Neural progenitor cell (in vitro differentiated cells): Measurements from ENCODE around the gene MIF. TPM values are rescaled to one million over a fixed set of nuclear protein-coding genes. Genes with fewer than 3 reads are reported as not detected.
"Not testable (repeated sequence)": the region's sequence is repeated elsewhere in the genome, so short reads cannot be mapped to it uniquely, and the experiment has no call there.

Experiments used
- DNase-seq: peaks from one replicate; pipeline ENCODE4 v3.0.0-alpha.2; 2016; ENCODE audit warnings: low spot score
- H2AFZ ChIP-seq: fragments of 200-600 bp; sonication (generic); replicated peaks from 2 replicates; pipeline ENCODE4 v1.6.1; 2016; ENCODE audit warnings: antibody characterized with exemption
- H3F3A ChIP-seq: fragments of 200-600 bp; sonication (generic); 2 replicates; pipeline ENCODE4 v1.6.1; 2016; ENCODE audit warnings: antibody characterized with exemption, low read depth
- H3K27ac ChIP-seq: fragments of 200-600 bp; sonication (generic); 2 replicates; pipeline ENCODE4 v1.5.1; 2016; ENCODE audit warnings: mild to moderate bottlenecking
- H3K27me3 ChIP-seq: fragments of 200-600 bp; sonication (generic); 2 replicates; pipeline ENCODE4 v1.6.1; 2016; ENCODE audit warnings: mild to moderate bottlenecking, moderate library complexity
- H3K36me3 ChIP-seq: fragments of 200-600 bp; sonication (generic); 2 replicates; pipeline ENCODE4 v1.5.1; 2016
- H3K4me1 ChIP-seq: fragments of 200-600 bp; sonication (generic); 2 replicates; pipeline ENCODE4 v1.6.1; 2016; ENCODE audit warnings: mixed run types
- H3K4me2 ChIP-seq: fragments of 200-600 bp; sonication (generic); 2 replicates; pipeline ENCODE4 v1.6.1; 2016
- H3K4me3 ChIP-seq: fragments of 200-600 bp; sonication (generic); 2 replicates; pipeline ENCODE4 v1.5.1; 2016
- H3K79me2 ChIP-seq: fragments of 200-600 bp; sonication (generic); 2 replicates; pipeline ENCODE4 v1.6.1; 2016; ENCODE audit warnings: low read depth
- H3K9ac ChIP-seq: fragments of 200-600 bp; sonication (generic); 2 replicates; pipeline ENCODE4 v1.6.1; 2016
- H3K9me3 ChIP-seq: fragments of 200-600 bp; sonication (generic); 2 replicates; pipeline ENCODE4 v1.5.1; 2016; ENCODE audit warnings: low read depth
- H4K20me1 ChIP-seq: fragments of 200-600 bp; sonication (generic); 2 replicates; pipeline ENCODE4 v1.6.1; 2016; ENCODE audit warnings: low read depth
- H3K27ac Mint-ChIP-seq: 3 replicates; pipeline ENCODE4 v1.8.0; 2021; ENCODE audit warnings: mixed read lengths
- H3K27me3 Mint-ChIP-seq: 2 replicates; pipeline ENCODE4 v1.8.0; 2022; ENCODE audit warnings: low read depth, mild to moderate bottlenecking, inconsistent platforms, moderate library complexity, mixed read lengths; ENCODE audit not compliant: insufficient read depth
- H3K36me3 Mint-ChIP-seq: 3 replicates; pipeline ENCODE4 v1.8.0; 2021; ENCODE audit warnings: mixed read lengths
- H3K4me1 Mint-ChIP-seq: 3 replicates; pipeline ENCODE4 v1.8.0; 2021; ENCODE audit warnings: mixed read lengths
- H3K4me3 Mint-ChIP-seq: 3 replicates; pipeline ENCODE4 v1.8.0; 2021; ENCODE audit warnings: mild to moderate bottlenecking, moderate library complexity, mixed read lengths
- H3K9me3 Mint-ChIP-seq: 3 replicates; pipeline ENCODE4 v1.8.0; 2020; ENCODE audit warnings: mixed read lengths
- CTCF ChIP-seq: fragments of 200-600 bp; sonication (generic); IDR thresholded peaks from 2 replicates; pipeline ENCODE4 v1.5.1; 2017; ENCODE audit warnings: antibody characterized with exemption, mild to moderate bottlenecking
- EZH2 ChIP-seq: fragments of 200-600 bp; sonication (generic); IDR thresholded peaks from 2 replicates; pipeline ENCODE4 v1.6.1; 2017; ENCODE audit warnings: antibody characterized with exemption, mild to moderate bottlenecking, moderate library complexity
- EZH2phosphoT487 ChIP-seq: fragments of 200-600 bp; sonication (generic); IDR thresholded peaks from 2 replicates; pipeline ENCODE4 v1.6.1; 2017; ENCODE audit warnings: antibody characterized with exemption
- total RNA-seq: library from RNA; depleted of rRNA; stranded (reverse); fragments of >200 nt; gene quantifications from 2 replicates; pipeline ENCODE4 v1.2.3, GENCODE V29; 2015; ENCODE audit warnings: low replicate concordance

Gene MIF
- total RNA-seq, 1 donor from 2014 or later: 132 TPM

GRCh38 chr22:23899042-23899745 is 5.0 kb downstream of the MIF start:
- H3K9me3 Mint-ChIP-seq: no peaks in the 10 kb centered on the region
- no peaks in the 10 kb centered on the region for H3K36me3 ChIP-seq
- no peaks in the 10 kb centered on the region for H3K9me3 ChIP-seq
- peaks cover 42% of the 10 kb centered on the region for H3F3A ChIP-seq
- H3K9ac ChIP-seq: no peak overlapping the region
- no peak for DNase-seq
- H3K4me1 Mint-ChIP-seq: peaks cover 21% of the 10 kb centered on the region
- peaks cover 3% of the 10 kb centered on the region for H3K27me3 Mint-ChIP-seq
- peaks cover 27% of the 10 kb centered on the region for H3K79me2 ChIP-seq
- peak overlapping the region; percentile 2 for H3K27ac Mint-ChIP-seq
- H3K36me3 Mint-ChIP-seq: peaks cover 29% of the 10 kb centered on the region
- H3K4me3 ChIP-seq: no peak overlapping the region
- H2AFZ ChIP-seq: no peak overlapping the region
- TF ChIP-seq EZH2phosphoT487 (no peak), EZH2 (no peak), CTCF (no peak)
- no peaks in the 10 kb centered on the region for H3K27me3 ChIP-seq
- H3K27ac ChIP-seq: no peak overlapping the region
- H3K4me3 Mint-ChIP-seq: no peak overlapping the region
- peaks cover 13% of the 10 kb centered on the region for H3K4me1 ChIP-seq
- H4K20me1 ChIP-seq: peaks cover 37% of the 10 kb centered on the region
- H3K4me2 ChIP-seq: no peak overlapping the region

GRCh38 chr22:23900227-23900626 is 6.0 kb downstream of the MIF start:
- H3K27me3 Mint-ChIP-seq, H3K9me3 Mint-ChIP-seq, H2AFZ ChIP-seq, H3K27ac Mint-ChIP-seq, H3K9me3 ChIP-seq, H3K36me3 ChIP-seq, H3K4me3 ChIP-seq, H3K27ac ChIP-seq, H3K9ac ChIP-seq, H3K4me2 ChIP-seq, DNase-seq, H3K27me3 ChIP-seq, H3K4me3 Mint-ChIP-seq: not testable (repeated sequence)
- peaks cover 34% of the 10 kb centered on the region for H4K20me1 ChIP-seq
- Mint-ChIP-seq H3K36me3 (peaks cover 29% of the 10 kb centered on the region), H3K4me1 (peaks cover 27% of the 10 kb centered on the region)
- peaks cover 32% of the 10 kb centered on the region for H3F3A ChIP-seq
- H3K79me2 ChIP-seq: peaks cover 18% of the 10 kb centered on the region
- H3K4me1 ChIP-seq: peaks cover 13% of the 10 kb centered on the region

GRCh38 chr22:23901600-23901999 is 7.4 kb downstream of the MIF start:
- no peak for DNase-seq
- peaks cover 4% of the 10 kb centered on the region for H3K79me2 ChIP-seq
- H3K36me3 ChIP-seq: no peaks in the 10 kb centered on the region
- H3K4me2 ChIP-seq: no peak overlapping the region
- Mint-ChIP-seq H3K27ac (no peak overlapping the region), H3K9me3 (no peaks in the 10 kb centered on the region), H3K27me3 (peaks cover 2% of the 10 kb centered on the region), H3K4me3 (no peak overlapping the region), H3K36me3 (peaks cover 26% of the 10 kb centered on the region), H3K4me1 (peaks cover 20% of the 10 kb centered on the region)
- H3K9ac ChIP-seq: no peak overlapping the region
- no peaks in the 10 kb centered on the region for H3K9me3 ChIP-seq
- TF ChIP-seq EZH2phosphoT487 (no peak), CTCF (no peak), EZH2 (no peak)
- H3K27ac ChIP-seq: no peak overlapping the region
- H2AFZ ChIP-seq: no peak overlapping the region
- H3K27me3 ChIP-seq: no peaks in the 10 kb centered on the region
- H3K4me3 ChIP-seq: no peak overlapping the region
- H4K20me1 ChIP-seq: peaks cover 20% of the 10 kb centered on the region
- H3F3A ChIP-seq: peaks cover 22% of the 10 kb centered on the region
- H3K4me1 ChIP-seq: peaks cover 3% of the 10 kb centered on the region

- Histone ChIP-seq H3K9me3 (no peaks in the 10 kb centered on the region), H3F3A (peaks cover 12% of the 10 kb centered on the region), H3K4me1 (no peaks in the 10 kb centered on the region), H3K79me2 (no peaks in the 10 kb centered on the region), H3K27ac (no peak overlapping the region), H3K27me3 (no peaks in the 10 kb centered on the region), H4K20me1 (peaks cover 4% of the 10 kb centered on the region), H3K9ac (no peak overlapping the region), H3K36me3 (no peaks in the 10 kb centered on the region), H3K4me3 (no peak overlapping the region), H2AFZ (no peak overlapping the region), H3K4me2 (no peak overlapping the region)
- H3K9me3 Mint-ChIP-seq: no peaks in the 10 kb centered on the region
- H3K27me3 Mint-ChIP-seq: peaks cover 2% of the 10 kb centered on the region
- no peak for DNase-seq
- TF ChIP-seq EZH2phosphoT487: no peak
- no peak for TF ChIP-seq CTCF
- TF ChIP-seq EZH2: no peak
- H3K4me3 Mint-ChIP-seq: no peak overlapping the region
- H3K4me1 Mint-ChIP-seq: peaks cover 17% of the 10 kb centered on the region
- H3K36me3 Mint-ChIP-seq: peaks cover 23% of the 10 kb centered on the region
- no peak overlapping the region for H3K27ac Mint-ChIP-seq
These were observed 9.3 kb downstream of the MIF start for GRCh38 chr22:23903328-23903971.
